ENCODE results near the gene PDS5B.

GRCh38 chr13:32752311-32752710 lies 166.1 kb downstream of the PDS5B start:
- no peak for TF ChIP-seq CTCF (IDR thresholded peaks at IDR 0.05 in 4 of 5, conservative IDR thresholded peaks at IDR 0.05 in 1 of 5)
- TF ChIP-seq POLR2A (IDR thresholded peaks at IDR 0.05): no peak

All from gastrocnemius medialis (tissue), 4 donors.